GM19463 (cell line): ENCODE data around the gene ACP3.
A peak's percentile ranks its signal among the peaks of the same experiment; 100 is the strongest.

ENCODE experiments used
- ATAC-seq: cut with Tn5 transposase; IDR thresholded peaks from one replicate; pipeline ENCODE4 v1.9.1; 2021; ENCODE audit warnings: mild to moderate bottlenecking, moderate library complexity; ENCODE audit not compliant: unreplicated experiment

Gene ACP3

DNA sequence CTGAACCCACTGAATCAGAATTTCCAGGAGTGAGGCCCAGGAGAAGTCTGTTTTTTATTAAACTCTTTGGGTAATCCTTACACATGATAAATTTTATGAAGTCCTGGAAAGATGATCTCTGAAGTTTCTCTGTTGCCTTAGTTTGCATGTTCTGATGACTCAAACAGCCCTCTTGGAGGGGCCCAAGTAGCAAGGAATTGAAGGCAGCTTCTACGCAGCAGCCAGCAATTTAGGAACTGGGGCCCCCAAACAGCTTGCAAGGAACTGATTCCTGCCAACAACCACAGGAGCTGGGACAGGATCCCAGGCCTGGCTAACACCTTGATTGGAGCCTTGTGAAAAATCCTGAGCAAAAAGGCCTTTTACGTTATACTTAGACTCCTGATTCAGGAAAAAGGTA lies 5.4 kb upstream of the ACP3 start:
- no peak for ATAC-seq

DNA sequence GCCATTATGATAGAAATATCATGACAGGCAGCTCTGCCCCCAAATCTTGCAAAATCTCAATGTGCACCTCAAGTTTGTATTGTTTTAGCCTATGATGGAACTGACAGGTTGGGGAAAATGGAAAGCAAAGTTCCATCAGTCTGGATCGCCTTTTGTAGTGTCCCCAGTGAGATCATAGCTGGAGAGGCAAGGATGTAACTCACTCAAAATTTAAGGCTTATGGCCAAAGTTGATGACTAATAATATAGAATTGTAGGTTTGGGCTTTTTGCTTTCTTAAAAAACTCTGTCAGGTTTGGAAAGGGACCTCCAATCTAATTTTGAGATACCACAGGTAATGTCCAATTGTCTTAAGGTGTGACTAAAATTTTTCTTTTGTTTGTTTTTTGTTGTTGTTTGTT lies 1.4 kb upstream of the ACP3 start:
- no peak for ATAC-seq

DNA sequence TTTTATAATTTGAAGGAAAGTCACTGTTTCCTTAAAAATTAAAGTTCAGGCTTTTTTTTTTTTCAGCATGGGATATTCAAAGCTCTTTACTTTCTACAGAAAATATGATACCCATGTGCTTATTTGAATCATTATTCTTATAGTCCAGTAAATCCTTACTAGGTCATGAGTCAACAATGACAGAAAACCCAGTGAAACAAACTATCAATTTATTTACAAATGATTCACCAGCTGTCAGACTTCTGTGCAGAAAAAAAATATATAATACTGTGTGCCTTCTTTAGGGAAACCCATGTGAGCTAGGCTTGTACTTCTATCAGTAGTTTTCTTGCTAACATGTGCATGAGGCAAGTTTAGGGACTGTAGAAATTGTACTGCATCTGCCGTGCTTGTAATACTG lies 1.2 kb downstream of the ACP3 start:
- no peak for ATAC-seq

DNA sequence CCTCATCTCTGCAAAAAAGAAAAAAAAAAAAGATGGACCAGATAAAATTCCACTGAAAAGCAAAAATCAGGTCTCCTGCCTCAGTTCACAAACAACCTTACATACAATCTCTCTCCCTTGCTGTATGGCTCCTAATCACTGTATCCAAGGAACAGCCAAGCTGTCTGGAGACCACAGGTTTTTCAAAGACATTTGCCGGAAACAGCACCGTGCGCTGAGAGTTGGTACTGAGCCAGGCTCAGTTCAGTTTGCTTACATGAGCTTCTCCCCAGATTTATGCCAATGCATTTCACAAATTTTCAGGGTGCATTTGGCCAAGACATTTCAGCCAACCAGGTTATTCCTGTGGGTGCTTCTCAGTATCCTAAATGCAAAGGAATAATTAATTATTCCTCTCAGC lies 4.1 kb downstream of the ACP3 start:
- no peak for ATAC-seq

DNA sequence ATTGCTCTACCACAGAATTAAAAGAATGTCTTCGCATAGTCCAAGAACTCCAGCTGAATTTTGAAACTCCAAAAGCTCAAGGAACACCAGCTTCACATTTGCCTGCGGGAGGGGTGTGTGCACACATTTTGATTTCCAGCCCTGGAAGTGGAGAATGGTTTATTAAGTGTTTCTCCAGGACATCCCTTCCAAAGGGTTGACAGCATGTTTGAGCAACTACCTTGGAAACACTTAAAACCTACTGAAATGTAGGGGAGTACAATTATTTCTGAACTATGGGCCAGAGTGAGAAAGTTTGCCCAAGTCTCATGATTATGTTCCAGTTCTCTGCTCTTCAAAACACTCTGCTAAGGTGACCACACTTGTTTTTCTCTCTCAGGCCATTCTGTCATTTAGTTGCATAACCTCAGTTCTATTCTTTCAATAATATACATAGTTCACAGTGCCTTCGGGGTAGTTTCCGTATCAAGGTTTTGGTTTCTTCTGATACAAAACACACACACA lies 7.9 kb downstream of the ACP3 start:
- ATAC-seq, result peak; percentile 55

DNA sequence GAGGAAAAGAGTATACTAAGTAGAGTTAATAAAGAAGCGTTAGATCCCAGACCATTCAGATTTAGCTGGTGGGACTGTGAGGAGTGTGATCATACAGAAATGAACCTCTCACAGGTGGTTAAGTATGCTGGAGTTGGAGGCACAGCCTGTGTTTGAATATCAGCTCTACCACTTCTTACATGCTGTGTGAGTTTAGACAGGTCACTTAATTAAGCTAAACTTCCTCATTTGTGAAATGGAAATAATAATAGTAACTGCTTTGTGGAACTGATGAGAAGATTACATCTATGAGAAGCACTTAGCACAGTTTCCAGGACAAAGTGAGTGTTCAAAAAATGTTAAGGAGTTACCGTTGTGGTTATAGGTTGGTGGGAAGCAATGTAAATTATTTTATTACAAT lies 8.4 kb downstream of the ACP3 start:
- ATAC-seq, result peak; percentile 36

DNA sequence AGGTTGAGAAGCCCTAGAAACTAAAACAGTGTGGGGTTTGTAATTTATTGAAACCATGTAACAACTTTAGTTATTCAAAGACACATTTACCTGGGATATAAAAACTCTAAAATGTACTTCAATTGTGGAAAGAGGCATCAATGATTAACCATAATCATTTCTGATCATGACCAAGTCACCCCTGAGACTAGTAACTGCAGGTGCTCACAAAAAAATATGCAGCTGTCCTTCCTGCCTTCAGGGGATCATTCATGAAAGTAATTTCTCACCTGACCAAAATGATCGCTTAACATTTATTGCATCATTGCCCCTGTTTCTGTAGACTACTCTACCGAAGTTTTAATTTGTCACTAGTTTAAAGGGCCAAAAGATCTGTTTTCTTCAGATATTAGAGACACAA lies 9.0 kb downstream of the ACP3 start:
- peak; percentile 46 for ATAC-seq

DNA sequence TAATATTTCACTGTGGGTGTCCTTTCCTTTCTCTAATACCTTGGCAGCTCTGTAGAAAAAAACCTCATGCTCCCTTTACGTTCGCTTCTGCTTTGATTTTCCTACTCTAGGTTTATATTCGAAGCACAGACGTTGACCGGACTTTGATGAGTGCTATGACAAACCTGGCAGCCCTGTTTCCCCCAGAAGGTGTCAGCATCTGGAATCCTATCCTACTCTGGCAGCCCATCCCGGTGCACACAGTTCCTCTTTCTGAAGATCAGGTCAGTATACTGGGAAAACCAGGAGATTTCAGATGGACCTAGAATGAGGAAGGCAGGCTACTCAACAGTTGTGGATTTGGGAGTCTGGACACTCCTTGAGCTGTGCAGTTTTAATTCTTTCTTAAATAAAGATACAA lies 14.9 kb downstream of the ACP3 start:
- ATAC-seq, result no peak

DNA sequence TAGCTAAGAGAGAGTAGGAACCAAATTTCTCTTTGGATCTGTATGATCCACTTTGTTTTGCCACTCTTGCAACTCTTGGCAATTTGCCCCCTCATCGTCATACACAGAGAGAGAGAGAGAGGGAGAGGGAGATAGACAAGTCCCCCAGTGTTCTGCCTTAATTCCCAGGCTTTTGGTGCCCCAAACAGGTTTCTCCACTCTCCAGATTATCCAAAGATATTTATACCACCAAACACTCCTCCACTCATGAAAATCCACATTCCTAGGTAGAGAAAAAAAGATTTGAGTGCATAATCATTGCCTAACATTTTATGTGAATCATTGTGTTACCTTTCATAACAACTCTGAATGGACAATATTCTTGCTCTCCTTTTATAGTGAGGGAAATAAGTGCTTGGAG lies 15.3 kb downstream of the ACP3 start:
- ATAC-seq, result no peak

DNA sequence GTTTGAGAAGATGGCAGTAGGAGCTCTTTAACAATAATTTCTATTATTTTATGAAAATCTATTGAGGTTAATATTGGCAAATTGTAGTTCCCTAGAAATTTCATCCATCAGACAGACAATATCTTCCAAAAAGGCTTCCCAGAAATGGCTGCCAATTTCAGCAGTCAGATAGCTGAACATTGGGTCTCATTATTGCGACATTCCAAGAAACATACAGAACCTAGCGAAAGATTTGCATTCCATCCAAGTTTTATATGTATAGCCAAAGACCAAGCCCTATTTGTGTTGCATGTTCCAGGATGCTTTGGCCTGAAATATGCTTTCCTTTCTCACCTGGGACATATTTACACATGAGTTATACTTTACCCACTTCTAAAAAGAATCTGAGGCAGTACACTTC lies 24.5 kb downstream of the ACP3 start:
- no peak for ATAC-seq

DNA sequence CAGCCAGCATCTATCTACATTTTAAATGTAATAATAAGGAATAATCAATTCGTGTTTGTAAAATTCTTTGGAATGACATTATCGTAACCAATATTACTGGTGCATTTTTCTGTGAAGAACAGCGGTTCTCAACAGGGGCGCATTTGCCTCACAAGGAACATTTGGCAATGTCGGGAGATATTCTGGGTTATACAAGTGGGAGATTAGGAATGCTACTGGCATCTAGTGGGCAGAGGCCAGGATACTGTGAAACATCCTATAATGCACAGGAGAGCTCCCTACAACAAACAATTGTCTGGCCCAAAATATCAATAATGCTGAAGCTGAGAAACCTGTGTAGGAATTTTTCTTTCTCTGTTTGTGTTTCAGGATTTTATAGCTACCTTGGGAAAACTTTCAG lies 25.0 kb downstream of the ACP3 start:
- no peak for ATAC-seq

DNA sequence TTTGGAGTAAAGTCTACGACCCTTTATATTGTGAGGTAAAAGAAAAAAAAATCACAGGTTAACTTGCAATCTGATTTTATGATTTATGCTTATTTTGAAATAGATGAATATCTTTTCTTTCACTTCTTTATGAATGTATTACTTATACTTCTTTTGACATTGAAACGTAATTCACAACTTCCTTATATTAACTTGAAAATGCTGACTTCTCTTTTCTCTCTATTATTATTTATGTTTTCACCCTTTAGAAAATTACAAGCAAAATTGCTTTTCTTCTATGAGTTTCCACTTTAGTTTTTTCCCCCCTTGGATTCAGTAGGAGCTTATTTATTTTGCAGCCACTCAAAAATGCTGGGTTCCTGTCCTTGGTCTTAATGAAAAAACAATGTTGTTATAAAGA lies 25.4 kb downstream of the ACP3 start:
- no peak for ATAC-seq

DNA sequence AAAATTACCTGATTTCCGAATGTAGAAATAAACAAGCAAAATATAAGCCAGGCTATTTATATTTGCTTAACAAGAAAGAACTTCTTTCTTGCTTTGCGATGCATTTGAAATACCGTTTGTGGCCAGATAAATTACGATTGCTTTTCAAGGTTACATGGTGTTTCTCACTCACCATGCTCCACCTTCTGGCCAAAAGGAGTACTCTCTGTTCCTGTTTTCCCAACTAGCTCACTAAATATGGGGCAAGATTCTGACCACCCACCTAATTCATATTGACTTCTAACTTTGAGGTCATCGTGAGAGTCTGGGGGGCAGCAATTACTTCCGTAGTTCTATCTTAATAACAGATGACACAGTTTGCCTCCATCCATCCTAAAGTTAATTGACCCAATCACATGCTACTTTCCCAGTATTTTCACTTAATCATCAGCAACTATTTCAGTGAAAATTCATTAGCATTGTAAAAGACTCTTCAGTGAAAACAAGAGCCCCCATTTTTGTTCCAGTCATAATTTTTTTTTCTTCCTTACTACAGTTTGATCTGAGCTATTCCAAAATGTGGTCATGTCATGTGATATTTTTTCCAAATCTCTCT lies 25.9 kb downstream of the ACP3 start:
- ATAC-seq, result no peak

DNA sequence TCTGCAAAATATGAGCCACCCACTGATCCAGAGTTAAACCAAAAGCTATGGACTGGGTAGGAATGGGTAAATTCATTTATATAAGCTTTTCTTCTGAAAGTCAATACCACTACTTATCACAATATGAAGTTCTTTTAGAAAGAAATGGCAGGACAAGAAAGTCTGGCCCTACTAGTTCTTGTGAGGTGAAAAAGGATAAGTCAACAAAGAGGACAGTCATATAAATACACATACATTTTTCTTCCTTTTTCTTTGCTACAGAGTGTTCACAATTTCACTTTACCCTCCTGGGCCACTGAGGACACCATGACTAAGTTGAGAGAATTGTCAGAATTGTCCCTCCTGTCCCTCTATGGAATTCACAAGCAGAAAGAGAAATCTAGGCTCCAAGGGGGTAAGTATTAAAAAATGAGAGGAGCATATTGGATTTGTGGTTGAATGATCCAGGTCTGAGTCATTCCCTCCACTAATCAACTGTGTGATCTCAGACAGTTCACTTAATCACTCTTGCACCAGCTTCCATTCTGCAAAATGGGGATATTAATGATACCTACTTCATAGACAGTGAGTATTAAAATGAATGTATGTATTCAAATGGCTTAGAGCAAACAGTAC lies 27.6 kb downstream of the ACP3 start:
- no peak for ATAC-seq

DNA sequence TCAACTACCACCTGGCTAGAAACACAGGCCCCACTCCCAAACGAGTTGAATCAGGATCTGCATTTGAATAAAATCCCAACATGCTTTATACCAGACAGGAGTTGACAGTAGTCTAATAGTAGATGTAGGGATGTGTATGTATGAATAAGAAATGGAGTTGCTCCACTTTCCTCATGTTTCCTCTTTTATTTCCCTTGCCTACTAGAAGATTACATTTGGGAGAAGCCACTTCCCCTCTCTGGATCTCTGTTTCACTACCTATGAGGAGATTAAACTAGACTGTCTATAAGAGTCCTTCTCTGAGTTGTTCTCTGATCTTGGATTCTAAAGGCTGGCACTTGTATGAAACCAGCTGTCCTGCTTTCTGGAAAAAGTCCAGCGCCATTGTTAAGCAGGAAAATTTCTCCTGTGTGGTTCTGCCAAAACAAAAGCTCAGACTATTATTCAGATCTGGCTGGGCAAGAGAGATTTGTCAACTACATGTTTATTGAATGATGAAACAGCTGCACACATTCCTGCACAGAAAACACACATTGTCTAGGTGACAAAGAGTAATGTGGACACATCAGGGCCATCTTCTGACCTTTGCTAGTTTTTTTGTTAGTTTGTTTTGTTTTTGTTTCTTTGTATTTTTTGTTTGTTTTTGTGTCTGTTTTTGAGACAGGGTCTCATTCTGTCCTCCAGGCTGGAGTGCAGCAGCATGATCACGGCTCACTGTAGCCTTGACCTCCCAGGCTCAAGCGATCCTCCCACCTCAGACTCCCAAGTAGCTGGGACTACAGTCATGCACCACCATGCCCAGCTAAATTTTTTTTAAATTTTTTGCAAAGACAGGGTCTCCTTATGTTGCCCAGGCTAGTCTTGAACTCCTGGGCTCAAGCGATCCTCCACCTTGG lies 29.9 kb downstream of the ACP3 start:
- ATAC-seq, result no peak

DNA sequence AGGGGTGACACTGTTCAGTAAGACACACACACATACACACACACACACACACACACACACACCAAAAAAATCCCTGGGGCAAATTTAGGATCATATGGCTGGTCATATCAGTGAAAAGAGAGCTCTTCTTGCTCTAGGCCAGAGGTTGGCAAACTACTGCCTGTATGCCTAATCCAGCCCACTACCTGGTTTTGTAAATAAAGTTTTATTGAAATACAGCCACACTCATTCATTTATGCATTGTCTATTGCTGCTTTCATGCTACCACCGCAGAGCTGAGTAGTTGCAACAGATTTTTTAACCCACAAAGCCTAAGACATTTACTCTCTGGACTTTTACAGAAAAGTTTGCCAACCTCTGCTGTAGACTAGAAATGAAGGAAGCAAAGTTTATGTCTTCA lies 30.6 kb downstream of the ACP3 start:
- ATAC-seq, result no peak

DNA sequence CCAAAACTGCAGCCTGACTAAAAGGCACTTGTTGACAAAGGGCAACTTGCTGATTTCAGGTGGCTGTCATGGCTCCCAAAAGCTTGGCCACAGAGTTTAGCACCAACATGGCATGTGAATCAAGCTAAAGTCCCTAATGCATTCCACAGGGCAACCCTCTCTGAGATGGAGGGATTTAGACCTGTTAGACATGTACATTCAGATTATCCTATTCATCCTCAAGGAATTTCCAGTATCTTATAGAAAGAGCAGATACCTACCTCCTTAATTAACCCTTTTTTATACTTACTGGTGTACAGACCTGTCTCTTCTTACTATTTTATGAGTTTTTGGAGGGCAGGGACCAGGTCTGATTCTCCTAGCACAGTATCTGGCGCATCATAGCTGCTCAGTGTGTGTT lies 31.3 kb downstream of the ACP3 start:
- no peak for ATAC-seq

DNA sequence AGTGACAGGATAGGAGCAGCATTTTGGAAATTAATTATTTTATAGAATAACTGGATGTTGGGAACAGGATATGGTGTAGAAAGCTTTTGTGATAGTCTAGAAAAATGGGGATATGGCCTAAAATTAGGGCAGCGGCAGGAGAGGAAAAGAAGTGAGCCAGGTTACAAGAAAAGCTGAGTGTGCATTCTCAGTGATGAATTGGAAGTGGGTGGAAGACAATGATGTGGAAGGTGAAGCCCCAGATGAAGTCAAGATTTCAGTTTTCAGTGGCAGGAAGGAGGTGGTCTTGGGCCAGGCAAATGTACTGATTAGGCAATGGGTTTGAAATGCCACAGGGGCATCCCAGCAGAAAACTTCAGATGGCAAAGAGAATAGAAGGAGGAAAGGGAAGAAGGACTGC lies 33.6 kb downstream of the ACP3 start:
- ATAC-seq, result no peak

DNA sequence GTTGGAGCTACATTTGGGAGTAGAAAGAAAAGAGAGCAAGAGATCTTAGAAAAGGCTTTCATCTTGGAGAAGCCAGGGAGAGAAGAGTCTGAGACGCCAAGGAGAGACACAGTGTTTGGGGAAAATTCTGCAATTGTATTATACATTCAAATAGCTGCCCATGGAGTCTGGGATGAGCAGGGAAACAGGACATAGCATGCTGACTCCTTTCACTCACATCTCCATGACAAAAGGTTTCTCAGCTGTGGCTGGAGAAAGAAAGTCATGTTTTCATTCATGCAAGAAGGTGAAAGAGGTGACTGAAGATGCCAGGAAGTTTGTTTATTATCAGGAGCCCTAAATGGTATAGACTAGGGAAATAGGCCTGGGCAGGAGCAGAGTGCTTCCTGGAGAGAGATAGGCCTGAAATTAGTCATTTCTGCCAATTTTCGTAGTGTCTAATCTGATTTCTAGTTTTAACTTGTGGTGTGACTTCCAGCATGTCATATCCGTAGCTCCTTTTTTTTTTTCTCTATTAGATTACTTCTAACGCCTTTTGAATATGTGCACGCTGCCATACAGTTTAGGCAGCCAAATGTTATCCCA lies 34.1 kb downstream of the ACP3 start:
- no peak for ATAC-seq

DNA sequence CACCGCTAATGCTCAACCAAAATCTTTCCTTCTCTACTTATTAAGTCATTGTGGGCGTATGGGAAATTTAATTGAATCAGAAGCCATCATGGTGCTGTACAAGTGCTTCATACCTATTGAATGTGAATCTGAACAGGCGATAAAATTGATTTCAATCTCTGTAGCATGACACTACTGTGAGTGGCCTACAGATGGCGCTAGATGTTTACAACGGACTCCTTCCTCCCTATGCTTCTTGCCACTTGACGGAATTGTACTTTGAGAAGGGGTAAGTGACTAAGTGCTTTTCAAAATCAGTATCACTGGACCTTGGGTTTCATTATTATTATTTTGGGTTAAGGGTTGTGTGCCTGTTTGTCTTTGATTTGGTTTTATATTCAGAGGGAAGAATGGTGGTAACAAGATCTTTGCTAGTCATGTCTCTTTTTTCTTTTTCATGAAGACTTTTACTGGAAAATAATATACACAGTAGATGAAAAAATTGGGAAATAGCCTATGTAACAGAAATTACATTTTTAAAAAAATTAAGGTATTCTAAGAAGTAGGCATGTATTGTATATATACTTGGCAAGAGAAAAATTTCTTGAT lies 35.4 kb downstream of the ACP3 start:
- ATAC-seq, result peak; percentile 62
